Activated T-cell treated with anti-CD3 and anti-CD28 coated beads, Interleukin-2, amount 50 U/mL, for 4 hours (primary cell): ENCODE data around the gene PAK1. TPM values are rescaled to one million over a fixed set of nuclear protein-coding genes. Genes with fewer than 3 reads are reported as not detected.

Experiments used
- ATAC-seq, 2 donors: fragments of 200-7000 bp; cut with Tn5 transposase; one replicate each; pipeline ENCODE4 v1.10.0; 2021
- DNase-seq: peaks from one replicate; pipeline ENCODE4 v3.0.0-alpha.2; 2020
- H3K27me3 Mint-ChIP-seq: one replicate; pipeline ENCODE4 v1.8.0; 2021; ENCODE audit warnings: low read depth, mixed read lengths
- H3K36me3 Mint-ChIP-seq: one replicate; pipeline ENCODE4 v1.8.0; 2022; ENCODE audit warnings: mixed read lengths; ENCODE audit not compliant: insufficient read depth
- H3K4me1 Mint-ChIP-seq: one replicate; pipeline ENCODE4 v1.8.0; 2021; ENCODE audit warnings: low read depth, mixed read lengths
- H3K4me3 Mint-ChIP-seq: one replicate; pipeline ENCODE4 v1.8.0; 2021; ENCODE audit warnings: mild to moderate bottlenecking, moderate library complexity, mixed read lengths
- H3K9me3 Mint-ChIP-seq: one replicate; pipeline ENCODE4 v1.8.0; 2021; ENCODE audit warnings: mixed read lengths
- total RNA-seq, 3 donors: library from RNA; stranded (reverse); gene quantifications; one replicate each; pipeline ENCODE4 v1.2.1, GENCODE V29; 2021

The PAK1 gene
- 10 to 100 TPM; 14.2 to 17.4 (median 15.3) TPM for total RNA-seq

- Mint-ChIP-seq H3K4me1 (peaks cover 8% of the 10 kb centered on the region), H3K27me3 (peaks cover 2% of the 10 kb centered on the region), H3K4me3 (peak within 1 kb of the TSS; percentile 82), H3K9me3 (no peaks in the 10 kb centered on the region), H3K36me3 (no peaks in the 10 kb centered on the region)
- ATAC-seq: peak; percentile 59 to 61
- peak; percentile 90 for DNase-seq
Measured at GRCh38 chr11:77473801-77474683, at the start of gene PAK1. TSS of gene PAK1 (minus strand) at chr11:77474094. CDS start at chr11:77392520, 81,574 bp downstream.

GRCh38 chr11:77522215-77522614, 48.3 kb upstream of the PAK1 start:
- ATAC-seq (no peak), DNase-seq (no peak)
- Mint-ChIP-seq H3K4me3 (no peak overlapping the region), H3K27me3 (no peaks in the 10 kb centered on the region), H3K4me1 (no peaks in the 10 kb centered on the region), H3K9me3 (no peaks in the 10 kb centered on the region), H3K36me3 (no peaks in the 10 kb centered on the region)

- no peak overlapping the region for H3K4me3 Mint-ChIP-seq
- no peaks in the 10 kb centered on the region for H3K9me3 Mint-ChIP-seq
- H3K27me3 Mint-ChIP-seq: no peaks in the 10 kb centered on the region
- DNase-seq (no peak), ATAC-seq (no peak)
- no peaks in the 10 kb centered on the region for H3K4me1 Mint-ChIP-seq
- H3K36me3 Mint-ChIP-seq: no peaks in the 10 kb centered on the region
Measured at GRCh38 chr11:77519847-77520246, 46.0 kb upstream of the PAK1 start.

- no peaks in the 10 kb centered on the region for H3K36me3 Mint-ChIP-seq
- H3K27me3 Mint-ChIP-seq: no peaks in the 10 kb centered on the region
- H3K4me3 Mint-ChIP-seq: no peak overlapping the region
- no peaks in the 10 kb centered on the region for H3K4me1 Mint-ChIP-seq
- H3K9me3 Mint-ChIP-seq: no peaks in the 10 kb centered on the region
- DNase-seq (no peak), ATAC-seq (no peak)
Measured at GRCh38 chr11:77518471-77518870, 44.6 kb upstream of the PAK1 start.

GRCh38 chr11:77517753-77518152, 43.9 kb upstream of the PAK1 start:
- H3K27me3 Mint-ChIP-seq: peaks cover 5% of the 10 kb centered on the region
- ATAC-seq: no peak

GRCh38 chr11:77517226-77517625, 43.3 kb upstream of the PAK1 start:
- no peak for DNase-seq
- H3K4me3 Mint-ChIP-seq: no peak overlapping the region
- H3K27me3 Mint-ChIP-seq: peaks cover 5% of the 10 kb centered on the region
- H3K9me3 Mint-ChIP-seq: no peaks in the 10 kb centered on the region
- no peak for ATAC-seq
- no peaks in the 10 kb centered on the region for H3K36me3 Mint-ChIP-seq
- H3K4me1 Mint-ChIP-seq: no peaks in the 10 kb centered on the region

More at GRCh38 chr11:77517753-77518152, 43.9 kb upstream of the PAK1 start:
- no peak for DNase-seq
- no peaks in the 10 kb centered on the region for H3K36me3 Mint-ChIP-seq
- H3K4me1 Mint-ChIP-seq: no peaks in the 10 kb centered on the region
- H3K4me3 Mint-ChIP-seq: no peak overlapping the region
- no peaks in the 10 kb centered on the region for H3K9me3 Mint-ChIP-seq

GRCh38 chr11:77515483-77515882, 41.6 kb upstream of the PAK1 start:
- H3K9me3 Mint-ChIP-seq: no peaks in the 10 kb centered on the region
- no peaks in the 10 kb centered on the region for H3K36me3 Mint-ChIP-seq
- no peak for DNase-seq
- H3K4me3 Mint-ChIP-seq: no peak overlapping the region
- peaks cover 16% of the 10 kb centered on the region for H3K27me3 Mint-ChIP-seq
- H3K4me1 Mint-ChIP-seq: no peaks in the 10 kb centered on the region
- no peak for ATAC-seq

- H3K4me1 Mint-ChIP-seq: no peaks in the 10 kb centered on the region
- no peak for ATAC-seq
- H3K36me3 Mint-ChIP-seq: no peaks in the 10 kb centered on the region
- peaks cover 16% of the 10 kb centered on the region for H3K27me3 Mint-ChIP-seq
- H3K4me3 Mint-ChIP-seq: no peak overlapping the region
- no peaks in the 10 kb centered on the region for H3K9me3 Mint-ChIP-seq
- no peak for DNase-seq
Measured at GRCh38 chr11:77515063-77515462, 41.2 kb upstream of the PAK1 start.

GRCh38 chr11:77512092-77512491, 38.2 kb upstream of the PAK1 start:
- H3K4me3 Mint-ChIP-seq: no peak overlapping the region
- H3K36me3 Mint-ChIP-seq: no peaks in the 10 kb centered on the region

GRCh38 chr11:77510851-77511250, 37.0 kb upstream of the PAK1 start:
- no peak overlapping the region for H3K4me3 Mint-ChIP-seq
- no peak for ATAC-seq
- no peak for DNase-seq
- no peaks in the 10 kb centered on the region for H3K36me3 Mint-ChIP-seq
- H3K9me3 Mint-ChIP-seq: no peaks in the 10 kb centered on the region
- peaks cover 19% of the 10 kb centered on the region for H3K27me3 Mint-ChIP-seq
- H3K4me1 Mint-ChIP-seq: no peaks in the 10 kb centered on the region

More at GRCh38 chr11:77512092-77512491, 38.2 kb upstream of the PAK1 start:
- Mint-ChIP-seq H3K9me3 (no peaks in the 10 kb centered on the region), H3K27me3 (peaks cover 16% of the 10 kb centered on the region), H3K4me1 (no peaks in the 10 kb centered on the region)
- DNase-seq: no peak
- no peak for ATAC-seq

- Mint-ChIP-seq H3K36me3 (no peaks in the 10 kb centered on the region), H3K4me3 (no peak overlapping the region), H3K4me1 (no peaks in the 10 kb centered on the region), H3K9me3 (no peaks in the 10 kb centered on the region), H3K27me3 (peaks cover 24% of the 10 kb centered on the region)
- DNase-seq (no peak), ATAC-seq (no peak)
Measured at GRCh38 chr11:77510095-77510494, 36.2 kb upstream of the PAK1 start.

GRCh38 chr11:77508019-77508418, 34.1 kb upstream of the PAK1 start:
- no peaks in the 10 kb centered on the region for H3K36me3 Mint-ChIP-seq
- no peak for ATAC-seq
- no peak overlapping the region for H3K4me3 Mint-ChIP-seq
- no peaks in the 10 kb centered on the region for H3K4me1 Mint-ChIP-seq
- H3K9me3 Mint-ChIP-seq: no peaks in the 10 kb centered on the region
- DNase-seq: no peak
- peaks cover 21% of the 10 kb centered on the region for H3K27me3 Mint-ChIP-seq

GRCh38 chr11:77506857-77507256, 33.0 kb upstream of the PAK1 start:
- ATAC-seq: no peak
- no peak for DNase-seq
- H3K36me3 Mint-ChIP-seq: no peaks in the 10 kb centered on the region
- H3K27me3 Mint-ChIP-seq: peaks cover 19% of the 10 kb centered on the region
- no peaks in the 10 kb centered on the region for H3K4me1 Mint-ChIP-seq
- no peak overlapping the region for H3K4me3 Mint-ChIP-seq
- H3K9me3 Mint-ChIP-seq: no peaks in the 10 kb centered on the region

- DNase-seq (no peak), ATAC-seq (no peak)
- no peaks in the 10 kb centered on the region for H3K4me1 Mint-ChIP-seq
- H3K36me3 Mint-ChIP-seq: no peaks in the 10 kb centered on the region
- no peaks in the 10 kb centered on the region for H3K9me3 Mint-ChIP-seq
- peaks cover 12% of the 10 kb centered on the region for H3K27me3 Mint-ChIP-seq
- H3K4me3 Mint-ChIP-seq: no peak overlapping the region
Measured at GRCh38 chr11:77505956-77506355, 32.1 kb upstream of the PAK1 start.

- H3K4me3 Mint-ChIP-seq: no peak overlapping the region
- ATAC-seq (no peak), DNase-seq (no peak)
- no peaks in the 10 kb centered on the region for H3K9me3 Mint-ChIP-seq
- no peaks in the 10 kb centered on the region for H3K36me3 Mint-ChIP-seq
- H3K27me3 Mint-ChIP-seq: peaks cover 17% of the 10 kb centered on the region
- H3K4me1 Mint-ChIP-seq: no peaks in the 10 kb centered on the region
Measured at GRCh38 chr11:77503006-77503405, 29.1 kb upstream of the PAK1 start.
